Mucosa of descending colon (tissue), 3 donors: ENCODE results near the gene F5. TPM values are rescaled to one million over a fixed set of nuclear protein-coding genes. Genes with fewer than 3 reads are reported as not detected.

ENCODE experiments used
- ATAC-seq: fragments of 200-7000 bp; cut with Tn5 transposase; one replicate; pipeline ENCODE4 v1.9.1; 2020; ENCODE audit warnings: mild to moderate bottlenecking, moderate library complexity
- DNase-seq, 3 donors: peaks; one replicate each; pipeline ENCODE4 v3.0.0-alpha.2; 2020
- H3K36me3 ChIP-seq: fragments of 200-600 bp; one replicate; pipeline ENCODE4 v1.8.0; 2021; ENCODE audit warnings: low read depth, mild to moderate bottlenecking
- H3K4me1 ChIP-seq: fragments of 200-600 bp; one replicate; pipeline ENCODE4 v1.8.0; 2021; ENCODE audit warnings: low read depth, mild to moderate bottlenecking
- H3K4me3 ChIP-seq: fragments of 200-600 bp; one replicate; pipeline ENCODE4 v1.8.0; 2021; ENCODE audit warnings: mild to moderate bottlenecking
- H3K9me3 ChIP-seq: fragments of 200-600 bp; one replicate; pipeline ENCODE4 v1.8.0; 2021; ENCODE audit warnings: mild to moderate bottlenecking
- intact Hi-C, 2 donors: fragments of 100-400 bp; cut with DNase I in 1 of 2; cut with micrococcal nuclease in 1 of 2; formaldehyde crosslinking; loops; one replicate each; pipeline versions ENCODE4 v1.11.0 to v1.11.1; 2022; cut with DNase I, micrococcal nuclease
- total RNA-seq, 3 donors: library from RNA; stranded (reverse); fragmentation: NEBNext Ultra II Directional in 2 of 3; extraction: Animal tissue kit (Norgen Biotek cat#: 25700) in 2 of 3; gene quantifications; one replicate each; pipeline versions ENCODE4 v1.2.1 to v1.2.4, GENCODE V29; 2021 to 2023
- TF ChIP-seq, protein P1 (sequence below): fragments of 200-600 bp; IDR thresholded peaks from one replicate; pipeline ENCODE4 v1.8.0; 2022; ENCODE audit warnings: antibody characterized with exemption, mild to moderate bottlenecking
- donor health status: DM: no; HTN: no; CAD: no; lungs with moderate emphysema.
- donor health status: DM: no; HTN: no; CAD: no.
- donor health status: DM: no; HTN: yes; CAD: no.

Gene F5
- total RNA-seq, 3 donors from 2014 or later = 0.44 to 2.5 (median 0.69) TPM

GRCh38 chr1:169513208-169513607 lies 73.1 kb downstream of the F5 start:
- peaks cover 15% of the 10 kb centered on the region for H3K4me1 ChIP-seq
- TF ChIP-seq, protein P1, sequence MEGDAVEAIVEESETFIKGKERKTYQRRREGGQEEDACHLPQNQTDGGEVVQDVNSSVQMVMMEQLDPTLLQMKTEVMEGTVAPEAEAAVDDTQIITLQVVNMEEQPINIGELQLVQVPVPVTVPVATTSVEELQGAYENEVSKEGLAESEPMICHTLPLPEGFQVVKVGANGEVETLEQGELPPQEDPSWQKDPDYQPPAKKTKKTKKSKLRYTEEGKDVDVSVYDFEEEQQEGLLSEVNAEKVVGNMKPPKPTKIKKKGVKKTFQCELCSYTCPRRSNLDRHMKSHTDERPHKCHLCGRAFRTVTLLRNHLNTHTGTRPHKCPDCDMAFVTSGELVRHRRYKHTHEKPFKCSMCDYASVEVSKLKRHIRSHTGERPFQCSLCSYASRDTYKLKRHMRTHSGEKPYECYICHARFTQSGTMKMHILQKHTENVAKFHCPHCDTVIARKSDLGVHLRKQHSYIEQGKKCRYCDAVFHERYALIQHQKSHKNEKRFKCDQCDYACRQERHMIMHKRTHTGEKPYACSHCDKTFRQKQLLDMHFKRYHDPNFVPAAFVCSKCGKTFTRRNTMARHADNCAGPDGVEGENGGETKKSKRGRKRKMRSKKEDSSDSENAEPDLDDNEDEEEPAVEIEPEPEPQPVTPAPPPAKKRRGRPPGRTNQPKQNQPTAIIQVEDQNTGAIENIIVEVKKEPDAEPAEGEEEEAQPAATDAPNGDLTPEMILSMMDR = no peak
- H3K36me3 ChIP-seq = no peaks in the 10 kb centered on the region
- ATAC-seq (no peak), DNase-seq (no peak)
- H3K4me3 ChIP-seq = no peak overlapping the region
- intact Hi-C loops = no loop called here
- H3K9me3 ChIP-seq = no peaks in the 10 kb centered on the region

DNA sequence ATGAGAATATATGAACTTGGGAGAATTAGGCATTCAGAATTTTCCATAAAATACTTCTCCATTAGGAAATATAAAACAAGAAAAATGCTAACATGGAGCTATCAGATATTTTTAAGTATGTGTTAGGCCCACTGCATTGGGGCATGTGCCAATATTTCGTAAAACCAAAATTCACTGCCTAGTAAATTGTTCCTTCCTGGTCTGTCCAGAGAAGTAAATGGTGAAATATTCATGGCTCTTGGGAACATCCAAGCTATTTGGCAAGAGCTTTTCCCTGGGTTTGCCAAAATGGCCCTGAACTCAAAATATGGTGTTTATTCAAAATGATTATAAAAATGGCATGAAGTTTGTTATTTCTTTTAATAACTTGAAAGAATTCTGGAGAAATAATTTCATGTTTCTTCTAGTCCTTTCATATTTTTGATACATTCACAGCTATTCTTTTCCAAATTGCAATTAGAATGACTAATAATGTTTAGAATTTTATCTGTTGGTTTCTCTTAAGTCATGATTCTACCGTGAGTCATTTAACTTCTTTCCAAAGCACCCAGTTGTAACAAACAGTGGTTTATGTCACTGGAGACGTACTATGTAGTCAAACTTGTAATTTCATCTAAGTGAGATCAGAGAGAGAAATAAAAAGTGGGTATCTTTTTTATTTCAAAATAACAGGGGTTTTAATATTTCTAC lies 74.8 kb downstream of the F5 start:
- Histone ChIP-seq H3K4me3 (no peak overlapping the region), H3K36me3 (no peaks in the 10 kb centered on the region), H3K9me3 (no peaks in the 10 kb centered on the region), H3K4me1 (peaks cover 22% of the 10 kb centered on the region)
- intact Hi-C loops = no loop called here
- ATAC-seq = no peak
- TF ChIP-seq, protein P1 = no peak
- no peak for DNase-seq

GRCh38 chr1:169510060-169510459 lies 76.2 kb downstream of the F5 start:
- Histone ChIP-seq H3K4me1 (peaks cover 13% of the 10 kb centered on the region), H3K36me3 (no peaks in the 10 kb centered on the region), H3K4me3 (no peak overlapping the region), H3K9me3 (no peaks in the 10 kb centered on the region)
- ATAC-seq (no peak), DNase-seq (no peak)
- intact Hi-C loops = no loop called here
- TF ChIP-seq, protein P1 = no peak

- intact Hi-C loops = no loop called here
- Histone ChIP-seq H3K4me3 (no peak overlapping the region), H3K36me3 (no peaks in the 10 kb centered on the region), H3K9me3 (no peaks in the 10 kb centered on the region), H3K4me1 (peaks cover 10% of the 10 kb centered on the region)
- DNase-seq = no peak
- TF ChIP-seq, protein P1 = no peak
- no peak for ATAC-seq
These were observed 76.9 kb downstream of the F5 start for GRCh38 chr1:169509354-169509753.

GRCh38 chr1:169508432-169509338 lies 77.6 kb downstream of the F5 start:
- peaks cover 10% of the 10 kb centered on the region for H3K4me1 ChIP-seq
- no peaks in the 10 kb centered on the region for H3K36me3 ChIP-seq
- no peaks in the 10 kb centered on the region for H3K9me3 ChIP-seq
- intact Hi-C loops = no loop called here
- DNase-seq (no peak), ATAC-seq (peak; percentile 54)
- H3K4me3 ChIP-seq = no peak overlapping the region
- TF ChIP-seq, protein P1 = no peak
